ENCODE measurements around the gene CROCC2.

GRCh38 chr2:241017228-241017940 lies 111.2 kb downstream of the CROCC2 start:
- TF ChIP-seq CTCF (IDR thresholded peaks at IDR 0.05; ENCODE audit: insufficient read depth, low read length, poor library complexity, severe bottlenecking) (no peak), EZH2phosphoT487 (conservative IDR thresholded peaks at IDR 0.05; ENCODE audit: low read length) (no peak)
